GM12891 (cell line): ENCODE measurements around the gene ANK3.

Experiments used
- PAX5 ChIP-seq: IDR thresholded peaks from 2 replicates; pipeline ENCODE4 v1.6.1; 2011; ENCODE audit warnings: low read length, moderate library complexity, mild to moderate bottlenecking; ENCODE audit not compliant: insufficient read depth, severe bottlenecking
- POLR2A ChIP-seq: IDR thresholded peaks from 2 replicates; pipeline ENCODE4 v1.6.1; 2011; ENCODE audit warnings: low read depth, low read length, control low read depth
- POLR2AphosphoS5 ChIP-seq: IDR thresholded peaks from 2 replicates; pipeline ENCODE4 v1.6.1; 2011; ENCODE audit warnings: low read depth, low read length, control low read depth
- SPI1 ChIP-seq: IDR thresholded peaks from 2 replicates; pipeline ENCODE4 v1.6.1; 2011; ENCODE audit warnings: low read depth, low read length, control low read depth
- TAF1 ChIP-seq: IDR thresholded peaks from 2 replicates; pipeline ENCODE4 v1.6.1; 2011; ENCODE audit warnings: low read depth, low read length, control low read depth

GRCh38 chr10:60086862-60087261 lies 302.8 kb downstream of the ANK3 start:
- no peak for TF ChIP-seq POLR2A
- TF ChIP-seq PAX5, result no peak
- no peak for TF ChIP-seq SPI1
- no peak for TF ChIP-seq POLR2AphosphoS5
- TF ChIP-seq TAF1, result no peak
